Activated CD4-positive, alpha-beta T cell treated with anti-CD3 and anti-CD28 coated beads, Interleukin-2, Interleukin-6, amounts not matched to agents 100 ng/mL and 50 ng/mL, durations not matched to agents 16 hours and 8 hours (primary cell): Measurements from ENCODE around the gene RBM4B.

Experiments used
- DNase-seq: peaks from one replicate; pipeline ENCODE4 v3.0.0-alpha.2; 2020

The RBM4B gene

DNA sequence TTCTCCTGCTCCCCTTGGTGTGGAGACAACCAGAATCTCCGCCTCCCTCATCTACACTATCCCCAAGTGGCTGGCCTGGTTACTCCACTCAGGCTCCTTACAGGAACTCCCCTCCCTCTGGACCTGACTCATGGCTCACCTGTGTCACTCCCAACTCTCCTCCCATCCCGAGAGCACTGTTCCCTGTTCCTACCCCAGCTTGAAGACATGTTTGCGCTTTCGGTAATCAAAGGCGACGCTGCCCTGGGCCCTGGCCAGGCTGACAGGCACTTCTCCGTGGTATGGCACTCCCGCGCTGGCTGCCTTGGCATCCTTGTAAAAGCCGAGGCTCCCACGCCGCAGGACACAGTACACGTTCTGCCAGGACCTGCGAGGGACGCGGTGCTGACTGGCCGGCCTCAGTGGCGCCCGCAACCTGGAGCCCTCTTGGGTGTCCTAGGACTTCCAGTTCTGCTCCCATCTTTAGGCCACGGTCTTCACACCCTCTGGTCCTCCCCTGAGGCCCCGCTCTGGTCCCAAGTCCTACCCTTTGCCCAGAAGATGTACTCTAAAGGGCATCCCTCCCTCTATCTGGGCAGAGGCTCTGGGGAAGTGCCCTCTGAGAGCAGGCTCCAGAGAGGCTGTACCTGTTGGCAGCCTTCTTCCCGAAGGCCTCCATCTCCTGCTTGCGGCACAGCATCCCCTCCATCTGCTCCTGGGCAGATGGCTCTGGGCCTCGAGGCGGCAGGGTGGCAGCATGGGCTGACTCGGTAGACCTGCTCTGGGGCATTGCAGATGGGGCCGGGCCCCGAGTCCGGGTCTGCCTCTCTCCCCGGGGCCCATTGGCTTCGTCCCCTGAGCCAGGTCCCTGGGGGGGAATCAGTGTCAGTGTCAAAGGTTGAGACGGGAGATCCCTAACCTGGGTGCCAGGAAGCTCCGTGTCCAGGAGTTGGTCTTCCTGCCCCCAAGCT lies 9.4 kb upstream of the RBM4B start:
- DNase-seq, result no peak

DNA sequence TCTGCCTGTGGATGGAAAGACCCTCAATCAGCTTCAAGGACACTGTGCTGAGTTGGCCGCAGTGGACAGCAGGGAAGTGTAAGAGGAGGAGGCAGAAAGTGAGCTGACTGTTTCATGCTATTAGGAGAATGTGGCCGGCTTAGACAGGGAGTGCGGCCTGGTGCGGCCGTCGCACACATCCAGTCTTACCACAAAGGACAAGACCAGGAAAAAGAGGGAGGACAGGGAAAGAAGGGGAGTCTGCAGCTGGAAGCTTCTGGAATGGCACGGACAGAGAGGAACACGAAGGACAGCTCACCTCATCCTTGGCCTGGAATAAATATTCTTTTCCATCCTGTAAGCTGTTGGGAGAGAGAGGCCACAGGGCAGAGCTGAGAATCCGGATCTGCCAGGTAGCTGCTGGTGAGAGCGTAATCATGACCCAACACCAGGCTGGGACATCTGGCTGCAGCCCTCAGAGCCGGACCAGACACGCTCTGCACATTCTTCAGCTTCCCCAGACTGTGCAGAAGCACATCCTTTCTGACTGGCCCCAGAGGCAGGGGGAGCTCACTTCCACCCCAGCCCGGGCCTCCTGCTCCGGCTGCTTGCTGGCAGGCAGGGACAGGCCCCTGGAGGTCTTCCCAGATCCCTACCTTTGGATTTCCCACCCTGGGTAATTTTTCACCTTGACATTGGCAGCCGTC lies 8.6 kb upstream of the RBM4B start:
- no peak for DNase-seq

DNA sequence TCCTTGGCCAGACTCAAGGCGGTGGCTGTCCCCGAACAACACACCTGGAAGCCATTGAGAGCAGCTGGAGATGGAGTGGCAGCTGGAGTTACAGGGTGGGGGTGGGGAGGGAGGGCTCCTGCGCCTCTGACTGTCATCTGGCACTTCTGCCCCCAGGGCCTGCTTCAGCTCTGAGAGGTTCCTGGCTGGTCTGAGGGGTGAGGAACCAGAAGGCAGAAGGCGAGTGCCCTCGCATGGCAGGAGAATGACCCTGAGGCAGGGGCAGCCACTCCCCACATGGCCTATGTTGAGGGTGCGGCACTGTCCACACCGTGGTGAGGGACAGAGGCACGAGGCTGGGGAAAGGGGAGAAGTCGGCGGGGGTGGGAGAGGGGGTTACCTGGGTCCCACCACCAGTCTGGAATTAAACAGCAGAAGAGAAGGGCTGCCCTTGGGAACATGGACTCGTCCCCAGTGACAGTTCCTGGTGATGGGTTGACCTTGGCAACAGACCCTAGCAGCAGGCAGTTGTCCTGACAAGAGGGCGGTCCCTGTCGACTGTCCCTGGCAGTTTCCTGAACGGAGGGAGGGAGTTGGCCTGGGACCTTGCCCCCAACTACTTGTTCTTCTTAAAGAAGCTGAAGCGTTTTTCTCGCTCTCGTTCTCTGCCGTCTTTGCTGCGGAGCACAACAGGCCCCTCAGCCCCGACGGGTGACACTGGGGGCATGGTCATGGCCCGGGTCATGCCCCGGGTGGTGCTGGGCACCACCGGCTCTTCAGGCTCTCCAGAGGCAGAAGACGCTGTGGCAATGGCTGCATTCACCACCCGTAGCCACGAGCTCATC lies 7.8 kb upstream of the RBM4B start:
- DNase-seq, result no peak

DNA sequence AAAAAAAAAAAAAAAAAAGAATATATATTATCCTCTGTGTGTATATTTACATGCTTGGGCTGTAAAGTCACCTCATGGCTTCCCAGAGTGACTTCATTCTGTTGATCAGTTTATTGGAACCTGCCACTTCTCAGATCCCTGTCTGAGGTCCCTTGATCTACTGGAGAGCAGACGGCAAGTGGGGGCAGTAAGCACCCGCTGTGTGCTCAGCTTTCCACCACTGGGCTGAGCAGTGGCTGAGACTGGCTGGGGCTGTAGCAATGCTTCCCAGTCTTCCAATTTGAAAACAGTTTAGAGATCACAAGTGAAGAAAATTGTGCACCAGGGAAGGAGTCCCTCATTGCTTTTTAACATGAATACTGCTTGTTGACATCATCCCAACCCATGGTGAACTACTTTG lies 6.9 kb upstream of the RBM4B start:
- no peak for DNase-seq

DNA sequence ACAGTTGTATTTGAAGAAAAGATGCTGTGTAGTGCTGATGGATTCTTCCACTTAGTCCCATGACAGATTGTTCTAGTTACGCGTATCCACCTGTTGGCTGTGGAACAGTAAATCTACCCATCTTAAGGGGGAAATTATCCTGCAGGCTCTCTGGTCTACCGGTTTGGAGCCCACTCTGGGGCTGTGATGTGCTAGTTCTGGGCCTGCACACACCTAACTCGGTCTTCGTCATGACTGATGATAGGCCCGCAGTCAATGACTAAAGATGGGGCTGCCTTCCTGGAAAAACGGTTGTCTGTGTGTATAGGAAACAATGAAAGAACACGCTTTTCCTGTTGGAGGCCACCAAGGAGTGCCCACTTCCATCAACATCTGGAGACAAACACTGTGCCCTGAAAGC lies 6.2 kb upstream of the RBM4B start:
- DNase-seq, result no peak

DNA sequence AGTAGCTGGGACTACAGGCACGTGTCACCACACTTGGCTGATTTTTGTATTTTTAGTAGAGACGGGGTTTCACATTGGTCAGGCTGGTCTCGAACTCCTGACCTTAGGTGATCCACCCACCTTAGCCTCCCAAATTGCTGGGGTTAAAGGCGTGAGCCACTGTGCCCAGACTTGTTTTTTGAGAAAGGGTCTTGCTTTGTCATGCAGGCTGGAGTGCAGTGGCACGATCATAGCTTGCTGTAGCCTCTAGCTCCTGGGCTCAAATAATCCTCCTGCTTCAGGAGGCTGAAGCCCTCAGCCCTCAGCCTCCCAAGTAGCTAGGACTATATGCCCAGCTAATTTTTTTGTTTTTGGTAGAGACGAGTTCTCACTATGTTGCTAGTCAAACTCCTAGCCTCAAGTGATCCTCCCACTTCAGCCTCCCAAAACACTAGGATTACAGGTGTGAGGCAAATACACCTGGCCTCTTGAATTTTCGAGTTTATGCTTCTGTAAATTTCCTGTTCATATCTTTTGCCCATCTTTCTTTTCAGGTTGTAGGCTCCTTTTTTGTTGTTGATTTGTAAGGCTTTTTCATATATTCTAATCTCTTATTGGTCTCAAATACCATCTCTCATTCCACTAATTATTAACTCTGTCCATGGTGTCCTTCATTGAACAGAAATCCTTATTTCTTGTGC lies 3.4 kb upstream of the RBM4B start:
- DNase-seq, result no peak

DNA sequence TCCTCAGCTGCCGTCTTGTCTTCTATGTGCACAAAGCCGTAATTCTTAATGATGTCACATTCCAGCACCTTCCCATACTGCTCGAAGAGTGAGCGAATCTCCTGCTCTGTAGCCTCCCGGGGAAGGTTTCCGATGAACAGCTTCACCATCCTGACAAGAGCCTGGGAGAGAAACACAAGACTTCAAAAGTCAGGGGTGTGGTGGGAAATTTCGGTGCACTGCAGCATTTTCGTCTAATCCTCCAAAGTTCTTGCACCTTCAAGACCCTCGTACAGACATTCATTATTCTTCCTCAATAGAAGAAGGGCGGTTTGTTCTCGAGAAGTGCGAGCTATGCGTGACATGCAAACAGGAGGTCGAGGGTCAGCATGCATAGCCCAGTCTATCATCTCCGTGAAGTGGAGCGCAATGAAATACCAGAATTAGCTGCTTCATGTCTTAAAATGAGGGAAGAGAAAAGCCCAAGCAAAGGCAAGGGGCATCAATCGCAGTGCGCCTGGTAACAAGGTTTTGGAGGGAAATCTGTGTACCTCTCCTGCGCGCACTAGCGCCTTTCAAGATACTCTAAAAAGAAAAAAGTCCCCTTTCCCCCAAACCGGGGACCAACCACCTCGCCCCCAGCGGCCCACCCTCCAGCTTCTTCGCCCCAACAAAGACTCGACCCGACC lies 622 bp downstream of the RBM4B start:
- no peak for DNase-seq

DNA sequence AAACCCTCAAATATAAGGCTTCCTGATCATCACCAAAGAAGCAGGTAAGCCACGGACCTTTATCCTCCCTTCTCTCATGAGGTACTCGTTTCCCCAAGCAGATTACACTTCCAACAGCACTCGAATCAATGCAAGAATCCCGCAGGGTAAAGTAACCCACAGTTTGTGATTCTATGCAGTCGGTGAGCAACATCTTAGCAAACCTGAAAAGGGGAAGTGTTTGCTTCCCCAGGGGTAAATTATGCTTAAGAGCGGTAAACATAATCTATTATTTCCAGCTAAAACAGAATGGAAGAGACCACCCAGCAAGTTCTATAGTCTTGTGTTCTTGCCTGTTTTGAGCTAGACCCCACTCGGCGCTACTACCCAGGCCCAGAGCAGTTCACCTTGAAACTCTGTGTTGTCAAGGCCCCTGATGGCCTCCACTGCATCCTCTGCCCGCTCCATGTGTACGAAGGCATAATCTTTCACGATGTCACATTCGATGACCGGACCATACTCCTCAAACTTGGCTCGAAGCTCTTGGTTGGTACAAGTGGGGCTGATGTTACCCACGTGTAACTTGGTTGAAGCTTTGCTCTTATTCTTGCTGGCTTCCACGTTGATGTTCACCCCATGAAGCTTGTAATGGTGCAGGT lies 1.3 kb downstream of the RBM4B start:
- no peak for DNase-seq

DNA sequence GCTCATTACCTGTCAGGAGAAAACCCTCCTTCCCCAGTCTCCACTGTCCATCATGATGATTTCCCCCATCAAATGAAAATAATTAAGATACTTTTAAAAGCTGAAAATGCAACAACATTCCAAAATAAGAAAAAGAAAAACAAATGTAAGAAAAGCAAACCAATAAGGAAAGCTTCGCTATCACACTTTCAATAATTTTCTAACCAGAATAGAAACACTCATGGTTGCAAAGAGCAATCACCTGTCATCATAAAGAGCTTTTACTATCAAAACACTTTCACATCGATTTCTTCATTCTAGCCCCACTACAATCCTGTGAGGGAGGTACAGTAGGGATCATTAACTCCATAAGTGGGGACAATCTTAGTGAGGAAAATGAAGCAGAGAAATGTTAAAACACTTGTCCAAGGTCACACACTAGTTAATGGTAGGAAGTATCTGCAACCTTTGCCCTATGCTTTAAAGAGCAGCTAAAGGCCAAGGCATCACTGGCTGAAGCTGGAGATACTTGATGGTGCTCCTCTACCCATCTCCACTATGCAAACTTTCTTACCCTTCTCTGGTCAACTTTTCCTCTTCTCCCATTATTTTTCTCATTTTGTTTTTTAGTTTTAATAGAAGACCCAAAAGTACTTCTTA lies 2.6 kb downstream of the RBM4B start:
- no peak for DNase-seq

DNA sequence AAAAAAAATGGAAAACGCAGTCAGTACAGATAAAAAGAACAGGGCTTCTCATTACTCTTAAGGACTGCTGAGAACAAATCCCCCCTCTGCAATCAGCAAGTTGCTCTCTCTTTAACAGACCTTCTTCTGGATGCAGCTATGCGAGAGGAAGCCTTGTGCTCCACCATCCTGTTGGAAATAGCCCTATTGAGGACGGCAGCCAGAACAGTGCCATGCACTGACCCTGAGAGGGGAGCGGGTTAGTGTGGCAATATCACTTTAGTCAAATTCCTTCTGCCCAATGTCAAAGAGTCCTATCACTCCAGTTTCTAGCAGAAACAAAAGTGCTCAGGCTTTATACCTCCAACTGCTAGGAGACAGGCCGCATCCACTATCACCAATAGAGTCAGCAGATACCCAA lies 6.9 kb downstream of the RBM4B start:
- DNase-seq, result no peak

DNA sequence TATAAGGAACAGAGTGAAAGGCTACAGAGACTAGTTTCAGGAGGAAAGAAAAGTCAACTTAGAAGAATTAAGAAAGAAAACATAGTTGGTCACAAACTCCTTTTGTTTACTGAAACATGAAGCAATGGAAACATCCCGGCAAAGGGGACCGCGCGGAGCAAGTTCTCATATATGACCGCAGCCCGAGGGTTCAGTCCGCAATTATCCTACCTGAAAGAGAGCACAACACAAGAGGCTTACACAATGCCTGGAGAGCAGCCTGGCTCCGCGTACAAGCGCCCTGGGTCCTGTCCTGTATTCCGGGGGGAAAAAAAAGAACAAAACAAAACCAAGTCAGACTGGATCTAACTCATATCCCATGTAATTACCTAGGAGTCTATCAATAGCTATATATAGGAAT lies 12.3 kb downstream of the RBM4B start:
- DNase-seq, result no peak

DNA sequence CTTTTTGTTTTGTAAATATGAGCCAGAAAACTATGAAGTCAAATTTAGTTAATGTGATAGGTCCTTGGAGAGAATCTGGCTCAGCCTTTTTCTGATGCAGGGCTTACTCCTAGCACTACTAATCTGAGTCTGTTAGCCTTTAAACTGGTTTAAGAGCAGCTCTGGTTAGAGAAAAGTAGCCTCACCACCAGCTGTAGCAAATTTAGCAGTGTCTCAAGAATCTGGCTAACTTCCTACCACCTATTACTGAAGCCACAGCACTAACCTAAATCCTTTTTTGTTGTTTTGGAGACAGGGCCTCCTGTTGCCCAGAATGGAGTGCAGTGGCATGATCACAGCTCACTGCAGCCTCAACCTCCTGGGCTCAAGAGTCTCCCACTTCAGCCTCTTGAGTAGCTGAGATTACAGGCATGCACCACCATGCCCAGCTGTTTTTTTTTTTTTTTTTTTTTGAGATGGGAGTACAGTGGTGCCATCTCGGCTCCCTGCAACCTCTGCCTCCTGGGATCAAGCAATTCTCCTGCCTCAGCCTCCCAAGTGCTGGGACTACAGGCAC lies 13.9 kb downstream of the RBM4B start:
- no peak for DNase-seq

DNA sequence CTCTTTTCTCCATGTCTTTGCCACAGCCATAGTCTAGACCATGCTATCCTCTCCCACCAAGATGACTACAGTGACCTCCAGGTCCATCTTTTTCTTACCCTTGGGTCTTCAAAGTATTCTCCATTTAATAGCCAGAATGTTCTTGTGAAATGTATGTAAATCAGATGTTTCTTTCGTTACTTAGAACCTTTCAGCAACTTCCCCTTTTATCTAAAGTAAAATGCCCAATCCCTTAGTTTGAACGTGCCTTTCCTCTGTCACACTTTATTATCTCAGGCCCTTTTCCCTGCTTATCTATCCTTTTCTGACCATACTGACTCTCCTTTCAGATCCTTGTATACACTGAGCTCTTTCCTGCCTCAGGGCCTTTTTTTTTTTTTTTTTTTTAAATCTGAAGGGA lies 17.9 kb downstream of the RBM4B start:
- DNase-seq, result no peak

DNA sequence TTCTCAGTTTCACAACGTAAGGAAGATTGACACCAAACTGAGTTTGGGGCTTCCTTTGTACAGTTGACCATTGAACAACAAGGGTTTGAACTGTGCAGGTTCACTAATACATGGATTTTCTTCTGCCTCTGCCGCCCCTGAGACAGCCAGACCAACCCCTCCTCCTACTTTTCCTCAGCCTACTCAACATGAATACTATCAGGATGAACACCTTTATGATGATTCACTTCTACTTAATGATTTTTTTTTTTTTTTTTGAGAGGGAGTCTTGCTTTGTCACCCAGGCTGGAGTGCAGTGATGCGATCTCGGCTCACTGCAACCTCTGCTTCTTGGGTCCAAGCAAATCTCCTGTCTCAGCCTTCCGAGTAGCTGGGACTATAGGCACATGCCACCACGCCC lies 24.6 kb downstream of the RBM4B start:
- DNase-seq, result no peak

DNA sequence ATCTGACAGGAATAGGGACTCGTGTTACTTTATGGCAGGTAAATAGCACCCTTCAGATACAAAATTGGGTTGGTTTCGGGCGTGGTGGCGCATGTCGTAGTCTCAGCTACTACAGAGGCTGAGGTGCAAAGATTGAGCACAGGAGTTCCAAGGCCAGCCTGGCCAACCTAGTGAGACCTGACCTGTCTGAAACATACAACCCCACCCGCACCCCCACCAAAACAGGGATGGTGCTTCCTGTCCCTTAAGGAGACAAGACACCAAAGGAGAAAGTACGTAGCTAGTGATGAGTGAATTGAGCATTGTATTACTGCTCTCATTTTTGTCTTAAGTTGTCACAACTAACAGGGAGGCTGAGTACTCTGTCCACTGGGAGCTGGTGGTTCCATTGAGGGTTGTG lies 25.0 kb downstream of the RBM4B start:
- no peak for DNase-seq

DNA sequence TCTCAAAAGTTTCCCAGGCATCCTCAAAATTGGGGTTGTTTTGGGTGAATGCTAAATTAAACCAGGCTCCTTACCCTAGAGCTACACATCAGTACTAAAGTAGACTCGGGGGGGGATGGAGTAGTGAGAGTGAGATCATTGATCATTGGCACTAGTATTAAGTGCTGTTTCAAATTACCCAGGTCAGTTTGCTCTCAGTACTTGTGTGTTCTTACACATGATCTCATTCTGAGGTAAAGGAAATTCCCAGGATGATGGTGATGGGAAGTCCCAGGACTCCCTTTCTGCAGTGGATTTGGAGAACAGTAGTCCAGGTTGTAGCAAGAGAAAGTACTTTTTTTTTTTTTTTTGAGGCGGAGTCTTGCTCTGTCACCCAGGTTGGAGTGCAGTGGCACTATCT lies 26.7 kb downstream of the RBM4B start:
- DNase-seq, result no peak

DNA sequence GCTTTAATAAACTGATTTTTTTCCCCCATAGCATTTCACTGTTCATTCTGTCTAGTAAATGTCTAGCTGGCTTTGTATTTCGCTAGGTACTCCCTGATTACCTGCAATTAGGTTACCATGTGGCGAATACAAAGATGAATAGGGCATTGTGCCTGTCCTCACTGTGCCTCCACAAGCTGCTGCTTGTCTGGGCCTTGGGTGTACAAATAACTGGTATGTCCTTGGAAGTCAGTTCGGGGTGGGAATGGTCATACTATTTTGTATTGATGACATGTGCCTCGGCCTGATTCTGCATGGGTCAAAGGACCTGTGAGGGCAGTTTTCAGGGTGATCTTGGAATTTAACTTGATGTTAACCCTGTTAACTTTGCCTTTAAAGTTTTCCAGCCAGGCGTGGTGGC lies 27.8 kb downstream of the RBM4B start:
- DNase-seq, result no peak

DNA sequence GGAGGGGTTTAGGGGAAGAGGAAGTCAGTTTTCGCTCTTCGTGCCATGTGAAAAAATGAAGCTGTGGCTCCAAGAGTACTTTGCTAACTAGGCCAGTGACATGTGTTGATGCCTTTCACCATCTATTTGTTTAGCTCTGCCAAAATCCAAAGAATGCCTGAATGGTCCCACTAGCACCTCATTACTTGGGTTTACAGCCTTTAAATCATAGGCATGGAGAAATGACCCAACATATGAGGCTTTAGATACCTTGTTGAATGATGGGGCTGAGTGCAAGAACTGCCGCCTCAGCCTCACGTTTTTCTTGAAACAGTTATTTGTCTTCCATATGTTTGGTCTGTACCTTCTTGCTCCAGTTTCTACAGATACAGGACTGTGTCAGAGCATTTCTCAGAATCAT lies 30.9 kb downstream of the RBM4B start:
- no peak for DNase-seq

DNA sequence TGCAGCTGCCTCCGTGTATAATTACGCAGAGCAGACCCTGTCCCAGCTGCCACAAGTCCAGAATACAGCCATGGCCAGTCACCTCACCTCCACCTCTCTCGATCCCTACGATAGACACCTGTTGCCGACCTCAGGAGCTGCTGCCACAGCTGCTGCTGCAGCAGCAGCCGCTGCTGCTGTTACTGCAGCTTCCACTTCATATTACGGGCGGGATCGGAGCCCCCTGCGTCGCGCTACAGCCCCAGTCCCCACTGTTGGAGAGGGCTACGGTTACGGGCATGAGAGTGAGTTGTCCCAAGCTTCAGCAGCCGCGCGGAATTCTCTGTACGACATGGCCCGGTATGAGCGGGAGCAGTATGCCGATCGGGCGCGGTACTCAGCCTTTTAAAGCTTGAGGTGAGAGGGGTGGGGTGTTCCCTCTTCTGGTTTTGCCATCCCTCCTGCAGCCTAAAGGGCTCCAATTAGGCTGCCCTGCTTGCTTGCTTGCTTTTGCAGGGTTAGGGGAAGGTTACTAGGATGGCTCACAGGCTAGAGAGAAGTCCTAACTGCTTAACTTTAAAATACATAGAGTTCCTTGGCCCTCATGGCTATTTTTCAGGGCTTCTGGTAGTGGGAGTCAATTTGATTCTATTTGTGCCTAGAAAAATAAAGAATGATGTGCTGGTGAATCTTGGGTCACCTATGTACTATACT lies 33.8 kb downstream of the RBM4B start:
- no peak for DNase-seq

DNA sequence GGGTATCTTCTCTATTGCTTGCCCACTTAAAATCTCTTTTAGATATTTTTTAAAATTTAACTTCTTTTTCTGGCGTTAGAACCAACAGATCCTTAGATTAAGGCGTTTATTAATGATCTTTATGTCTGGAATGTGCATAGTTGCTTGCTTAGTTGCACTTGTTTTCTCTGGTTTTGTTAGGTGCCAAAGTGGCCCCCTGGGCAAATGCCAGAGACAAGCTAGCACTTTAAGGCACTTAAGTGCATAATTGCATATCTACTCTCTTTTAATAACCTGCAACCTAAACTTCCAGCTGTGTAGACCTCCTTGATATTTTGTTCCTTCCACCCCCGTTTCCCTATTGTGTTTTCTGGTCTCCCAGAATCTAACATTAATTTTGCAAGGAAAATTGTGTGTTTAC lies 35.9 kb downstream of the RBM4B start:
- no peak for DNase-seq
